K562 (cell line): ENCODE measurements around the gene DEPP1. TPM values are rescaled to one million over a fixed set of nuclear protein-coding genes. Genes with fewer than 3 reads are reported as not detected.

Source experiments
- COPS2 ChIP-seq: fragments of 450-650 bp; conservative IDR thresholded peaks from 2 replicates; pipeline ENCODE4 v1.6.1; 2016; ENCODE audit warnings: mild to moderate bottlenecking, moderate library complexity
- CSDE1 ChIP-seq, 2 experiments: fragments of 450-650 bp; IDR thresholded peaks; 2 replicates each; pipeline ENCODE4 v1.6.1; 2016; ENCODE audit warnings: mild to moderate bottlenecking in 1 of 2
- FIP1L1 ChIP-seq: fragments of 200-400 bp; formaldehyde crosslinking; IDR thresholded peaks from 2 replicates; pipeline ENCODE4 v1.6.1; 2018; ENCODE audit warnings: mild to moderate bottlenecking, low read depth, low read length; ENCODE audit not compliant: poor library complexity, severe bottlenecking
- NCOA2 ChIP-seq, 2 experiments: fragments of 450-650 bp; IDR thresholded peaks; 2 replicates each; pipeline ENCODE4 v1.6.1; 2018; ENCODE audit warnings: mild to moderate bottlenecking in 2 of 2, moderate library complexity in 1 of 2; ENCODE audit not compliant: partially characterized antibody in 2 of 2
- NFE2 ChIP-seq: IDR thresholded peaks from 2 replicates; pipeline ENCODE4 v1.6.1; 2014; ENCODE audit warnings: antibody characterized with exemption, low read depth
- NFYB ChIP-seq: IDR thresholded peaks from 2 replicates; pipeline ENCODE4 v1.6.1; 2011; ENCODE audit warnings: mild to moderate bottlenecking, moderate library complexity; ENCODE audit not compliant: insufficient read length; ENCODE audit errors: extremely low read depth
- TCF7L2 ChIP-seq: fragments of 150-350 bp; IDR thresholded peaks from 2 replicates; pipeline ENCODE4 v1.6.1; 2016; ENCODE audit warnings: low read depth, mild to moderate bottlenecking, low read length, moderate library complexity
- ZNF583 ChIP-seq: fragments of 250-450 bp; sonication (Bioruptor Pico); IDR thresholded peaks from 2 replicates; pipeline ENCODE4 v1.4.0; 2020
- polyA plus RNA-seq, 8 experiments: library from polyadenylated mRNA; depleted of rRNA in 4 of 8; stranded (reverse) in 5 of 8; unstranded in 3 of 8; fragments of >200 nt; fragmentation: Nextera tagmentation in 2 of 8; fragmentation: Illumina TruSeq in 1 of 8; extraction: Ambion mirVana in 2 of 8; extraction: Trizol in 1 of 8; gene quantifications; 2 replicates each; pipeline versions ENCODE4 v1.2.1 to v1.2.3, GENCODE V29; 2011 to 2014; ENCODE audit warnings: inconsistent platforms in 1 of 8, missing spikeins in 1 of 8
- total RNA-seq, 7 experiments: library from RNA; depleted of rRNA in 6 of 7; stranded (reverse); fragments of >200 nt in 6 of 7; fragmentation: Illumina TruSeq in 2 of 7; extraction: Trizol in 2 of 7; gene quantifications; 2 replicates each; pipeline versions ENCODE4 v1.2.1 to v1.2.3, GENCODE V29; 2011 to 2021; ENCODE audit warnings: low replicate concordance in 1 of 7
- TF ChIP-seq, protein P1 (sequence below): fragments of 250-450 bp; sonication (Bioruptor Pico); IDR thresholded peaks from 2 replicates; pipeline ENCODE4 v1.8.0; 2021; ENCODE audit warnings: borderline replicate concordance, mild to moderate bottlenecking, moderate library complexity; ENCODE audit not compliant: poor library complexity, severe bottlenecking
- TF ChIP-seq, protein P2 (sequence below): fragments of 450-650 bp; IDR thresholded peaks from 2 replicates; pipeline ENCODE4 v1.6.1; 2016; ENCODE audit warnings: low read depth
- TF ChIP-seq, protein P3 (sequence below): sonication (generic); formaldehyde crosslinking; IDR thresholded peaks from 2 replicates; pipeline ENCODE4 v1.5.0; 2020; ENCODE audit warnings: missing genetic modification reagents
- TF ChIP-seq, protein P4 (sequence below): fragments of 250-450 bp; sonication (Bioruptor Pico); IDR thresholded peaks from 2 replicates; pipeline ENCODE4 v1.4.0; 2020; ENCODE audit warnings: mild to moderate bottlenecking, moderate library complexity, borderline replicate concordance
- TF ChIP-seq, protein P5 (sequence below): sonication (generic); formaldehyde crosslinking; IDR thresholded peaks from 2 replicates; pipeline ENCODE4 v1.8.1; 2023; ENCODE audit warnings: mild to moderate bottlenecking, missing genetic modification reagents, moderate library complexity

DEPP1 gene
- total and polyA plus RNA-seq, 9 of the 15 experiments (the other 6 are each of a cell fraction or from before 2014, with no cell fraction given), result 0.04 to 0.54 (median 0.20) TPM; not detected in 1

DNA sequence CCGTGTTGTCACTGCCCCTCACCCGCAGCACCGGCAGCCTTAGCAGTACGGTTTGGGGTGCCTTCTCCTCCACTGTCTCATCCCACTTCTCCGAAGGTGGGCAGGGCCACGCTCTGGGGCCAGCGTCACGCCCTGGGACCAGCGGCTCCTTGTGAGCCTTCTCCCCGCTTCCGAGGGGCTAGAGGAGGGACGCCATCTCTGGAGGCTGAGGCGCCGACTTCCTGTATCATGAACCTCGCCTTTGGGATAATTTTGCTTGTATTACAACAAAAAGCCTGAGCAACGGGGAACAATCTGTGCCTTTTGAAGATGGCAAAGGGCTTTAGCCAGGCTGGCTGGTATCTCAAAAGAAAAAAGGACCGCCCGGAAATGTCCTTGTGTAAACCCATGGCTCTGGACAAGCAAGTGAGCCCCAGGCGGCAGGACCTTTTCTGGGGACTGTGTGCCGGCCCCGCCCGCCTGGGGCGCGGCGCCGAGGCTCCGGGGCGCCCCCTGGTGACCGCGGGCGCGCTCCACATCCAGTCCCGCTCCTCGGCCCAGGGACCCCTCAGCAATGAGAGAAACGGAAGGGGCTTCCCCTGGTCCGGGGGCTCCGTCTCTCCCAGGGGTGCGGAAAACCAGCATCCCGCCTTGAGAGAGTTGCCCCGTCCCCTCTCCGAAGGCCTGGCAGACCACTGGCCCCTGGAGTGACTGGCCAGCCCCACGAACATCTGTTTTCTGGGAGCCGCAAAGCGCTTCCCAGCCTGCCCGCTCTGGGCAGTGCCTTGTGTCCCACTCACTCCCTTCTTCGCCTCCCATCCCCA is 3.8 kb downstream of the DEPP1 start (continued):
- TF ChIP-seq, protein P1, sequence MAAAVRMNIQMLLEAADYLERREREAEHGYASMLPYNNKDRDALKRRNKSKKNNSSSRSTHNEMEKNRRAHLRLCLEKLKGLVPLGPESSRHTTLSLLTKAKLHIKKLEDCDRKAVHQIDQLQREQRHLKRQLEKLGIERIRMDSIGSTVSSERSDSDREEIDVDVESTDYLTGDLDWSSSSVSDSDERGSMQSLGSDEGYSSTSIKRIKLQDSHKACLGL, result no peak
- no peak for TF ChIP-seq NFYB
- TF ChIP-seq TCF7L2, result no peak
- TF ChIP-seq, protein P2, sequence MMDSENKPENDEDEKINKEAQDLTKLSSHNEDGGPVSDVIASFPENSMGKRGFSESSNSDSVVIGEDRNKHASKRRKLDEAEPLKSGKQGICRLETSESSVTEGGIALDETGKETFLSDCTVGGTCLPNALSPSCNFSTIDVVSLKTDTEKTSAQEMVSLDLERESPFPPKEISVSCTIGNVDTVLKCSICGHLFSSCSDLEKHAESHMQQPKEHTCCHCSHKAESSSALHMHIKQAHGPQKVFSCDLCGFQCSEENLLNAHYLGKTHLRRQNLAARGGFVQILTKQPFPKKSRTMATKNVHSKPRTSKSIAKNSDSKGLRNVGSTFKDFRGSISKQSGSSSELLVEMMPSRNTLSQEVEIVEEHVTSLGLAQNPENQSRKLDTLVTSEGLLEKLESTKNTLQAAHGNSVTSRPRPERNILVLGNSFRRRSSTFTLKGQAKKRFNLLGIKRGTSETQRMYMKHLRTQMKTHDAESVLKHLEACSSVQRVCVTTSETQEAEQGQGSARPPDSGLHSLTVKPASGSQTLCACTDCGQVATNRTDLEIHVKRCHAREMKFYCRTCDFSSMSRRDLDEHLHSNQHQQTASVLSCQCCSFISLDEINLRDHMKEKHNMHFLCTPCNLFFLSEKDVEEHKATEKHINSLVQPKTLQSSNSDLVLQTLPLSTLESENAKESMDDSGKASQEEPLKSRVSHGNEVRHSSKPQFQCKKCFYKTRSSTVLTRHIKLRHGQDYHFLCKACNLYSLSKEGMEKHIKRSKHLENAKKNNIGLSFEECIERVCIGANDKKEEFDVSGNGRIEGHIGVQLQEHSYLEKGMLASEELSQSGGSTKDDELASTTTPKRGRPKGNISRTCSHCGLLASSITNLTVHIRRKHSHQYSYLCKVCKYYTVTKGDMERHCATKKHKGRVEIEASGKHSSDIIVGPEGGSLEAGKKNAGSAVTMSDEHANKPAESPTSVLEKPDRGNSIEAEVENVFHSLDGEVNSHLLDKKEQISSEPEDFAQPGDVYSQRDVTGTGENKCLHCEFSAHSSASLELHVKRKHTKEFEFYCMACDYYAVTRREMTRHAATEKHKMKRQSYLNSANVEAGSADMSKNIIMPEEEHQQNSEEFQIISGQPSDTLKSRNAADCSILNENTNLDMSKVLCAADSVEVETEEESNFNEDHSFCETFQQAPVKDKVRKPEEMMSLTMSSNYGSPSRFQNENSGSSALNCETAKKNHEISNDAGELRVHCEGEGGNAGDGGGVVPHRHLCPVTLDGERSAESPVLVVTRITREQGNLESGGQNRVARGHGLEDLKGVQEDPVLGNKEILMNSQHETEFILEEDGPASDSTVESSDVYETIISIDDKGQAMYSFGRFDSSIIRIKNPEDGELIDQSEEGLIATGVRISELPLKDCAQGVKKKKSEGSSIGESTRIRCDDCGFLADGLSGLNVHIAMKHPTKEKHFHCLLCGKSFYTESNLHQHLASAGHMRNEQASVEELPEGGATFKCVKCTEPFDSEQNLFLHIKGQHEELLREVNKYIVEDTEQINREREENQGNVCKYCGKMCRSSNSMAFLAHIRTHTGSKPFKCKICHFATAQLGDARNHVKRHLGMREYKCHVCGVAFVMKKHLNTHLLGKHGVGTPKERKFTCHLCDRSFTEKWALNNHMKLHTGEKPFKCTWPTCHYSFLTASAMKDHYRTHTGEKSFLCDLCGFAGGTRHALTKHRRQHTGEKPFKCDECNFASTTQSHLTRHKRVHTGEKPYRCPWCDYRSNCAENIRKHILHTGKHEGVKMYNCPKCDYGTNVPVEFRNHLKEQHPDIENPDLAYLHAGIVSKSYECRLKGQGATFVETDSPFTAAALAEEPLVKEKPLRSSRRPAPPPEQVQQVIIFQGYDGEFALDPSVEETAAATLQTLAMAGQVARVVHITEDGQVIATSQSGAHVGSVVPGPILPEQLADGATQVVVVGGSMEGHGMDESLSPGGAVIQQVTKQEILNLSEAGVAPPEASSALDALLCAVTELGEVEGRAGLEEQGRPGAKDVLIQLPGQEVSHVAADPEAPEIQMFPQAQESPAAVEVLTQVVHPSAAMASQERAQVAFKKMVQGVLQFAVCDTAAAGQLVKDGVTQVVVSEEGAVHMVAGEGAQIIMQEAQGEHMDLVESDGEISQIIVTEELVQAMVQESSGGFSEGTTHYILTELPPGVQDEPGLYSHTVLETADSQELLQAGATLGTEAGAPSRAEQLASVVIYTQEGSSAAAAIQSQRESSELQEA, result no peak
- TF ChIP-seq, protein P3, sequence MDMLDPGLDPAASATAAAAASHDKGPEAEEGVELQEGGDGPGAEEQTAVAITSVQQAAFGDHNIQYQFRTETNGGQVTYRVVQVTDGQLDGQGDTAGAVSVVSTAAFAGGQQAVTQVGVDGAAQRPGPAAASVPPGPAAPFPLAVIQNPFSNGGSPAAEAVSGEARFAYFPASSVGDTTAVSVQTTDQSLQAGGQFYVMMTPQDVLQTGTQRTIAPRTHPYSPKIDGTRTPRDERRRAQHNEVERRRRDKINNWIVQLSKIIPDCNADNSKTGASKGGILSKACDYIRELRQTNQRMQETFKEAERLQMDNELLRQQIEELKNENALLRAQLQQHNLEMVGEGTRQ (CRISPR knock-in tag), result no peak
- TF ChIP-seq CSDE1 (IDR thresholded peaks at IDR 0.05), result no peak
- TF ChIP-seq NFE2, result no peak
- TF ChIP-seq COPS2, result no peak
- TF ChIP-seq ZNF583, result no peak
- peak; percentile 38 for TF ChIP-seq FIP1L1
- TF ChIP-seq, protein P4, sequence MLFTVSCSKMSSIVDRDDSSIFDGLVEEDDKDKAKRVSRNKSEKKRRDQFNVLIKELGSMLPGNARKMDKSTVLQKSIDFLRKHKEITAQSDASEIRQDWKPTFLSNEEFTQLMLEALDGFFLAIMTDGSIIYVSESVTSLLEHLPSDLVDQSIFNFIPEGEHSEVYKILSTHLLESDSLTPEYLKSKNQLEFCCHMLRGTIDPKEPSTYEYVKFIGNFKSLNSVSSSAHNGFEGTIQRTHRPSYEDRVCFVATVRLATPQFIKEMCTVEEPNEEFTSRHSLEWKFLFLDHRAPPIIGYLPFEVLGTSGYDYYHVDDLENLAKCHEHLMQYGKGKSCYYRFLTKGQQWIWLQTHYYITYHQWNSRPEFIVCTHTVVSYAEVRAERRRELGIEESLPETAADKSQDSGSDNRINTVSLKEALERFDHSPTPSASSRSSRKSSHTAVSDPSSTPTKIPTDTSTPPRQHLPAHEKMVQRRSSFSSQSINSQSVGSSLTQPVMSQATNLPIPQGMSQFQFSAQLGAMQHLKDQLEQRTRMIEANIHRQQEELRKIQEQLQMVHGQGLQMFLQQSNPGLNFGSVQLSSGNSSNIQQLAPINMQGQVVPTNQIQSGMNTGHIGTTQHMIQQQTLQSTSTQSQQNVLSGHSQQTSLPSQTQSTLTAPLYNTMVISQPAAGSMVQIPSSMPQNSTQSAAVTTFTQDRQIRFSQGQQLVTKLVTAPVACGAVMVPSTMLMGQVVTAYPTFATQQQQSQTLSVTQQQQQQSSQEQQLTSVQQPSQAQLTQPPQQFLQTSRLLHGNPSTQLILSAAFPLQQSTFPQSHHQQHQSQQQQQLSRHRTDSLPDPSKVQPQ (CRISPR knock-in tag), result no peak
- TF ChIP-seq NCOA2 (IDR thresholded peaks at IDR 0.05; ENCODE audit: partially characterized antibody in 2 of 2), result no peak
- TF ChIP-seq, protein P5, sequence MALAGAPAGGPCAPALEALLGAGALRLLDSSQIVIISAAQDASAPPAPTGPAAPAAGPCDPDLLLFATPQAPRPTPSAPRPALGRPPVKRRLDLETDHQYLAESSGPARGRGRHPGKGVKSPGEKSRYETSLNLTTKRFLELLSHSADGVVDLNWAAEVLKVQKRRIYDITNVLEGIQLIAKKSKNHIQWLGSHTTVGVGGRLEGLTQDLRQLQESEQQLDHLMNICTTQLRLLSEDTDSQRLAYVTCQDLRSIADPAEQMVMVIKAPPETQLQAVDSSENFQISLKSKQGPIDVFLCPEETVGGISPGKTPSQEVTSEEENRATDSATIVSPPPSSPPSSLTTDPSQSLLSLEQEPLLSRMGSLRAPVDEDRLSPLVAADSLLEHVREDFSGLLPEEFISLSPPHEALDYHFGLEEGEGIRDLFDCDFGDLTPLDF, result no peak
